HepG2 (cell line): ENCODE measurements around the gene CORT. TPM values are rescaled to one million over a fixed set of nuclear protein-coding genes. Genes with fewer than 3 reads are reported as not detected.

Experiments used
- ATAC-seq: fragments of 200-7000 bp; cut with Tn5 transposase; 3 replicates; pipeline ENCODE4 v1.9.1; 2020; ENCODE audit warnings: mild to moderate bottlenecking, moderate library complexity
- BruUV-seq: library from RNA; stranded (reverse); fragments of 400-500 nt; replicated peaks from 2 replicates; lab custom pipeline; 2021; lab: Mats Ljungman, UMichigan
- CTCF ChIA-PET: fragments of 300-600 bp; formaldehyde crosslinking; extraction: SDS; loops from one replicate; lab custom pipeline; 2021; ENCODE audit warnings: low total read pairs, inconsistent platforms, low intra/inter-chr PET ratio; lab: Yijun Ruan, JAX
- POLR2A ChIA-PET: fragments of 350-600 bp; sonication (Branson Sonifier 250); formaldehyde crosslinking; loops from one replicate; lab custom pipeline; 2020; ENCODE audit warnings: antibody characterized with exemption, inconsistent platforms; lab: Yijun Ruan, JAX
- DNase-seq: peaks from one replicate; pipeline ENCODE4 v3.0.0-alpha.2; 2015; ENCODE audit warnings: low spot score
- FAIRE-seq: peaks from 3 replicates; lab custom pipeline; 2011; peaks lifted over from hg19 to GRCh38; lab: Jason Lieb, UNC
- H2AFZ ChIP-seq: one replicate; pipeline ENCODE4 v1.6.1; 2011; ENCODE audit warnings: low read length, inconsistent platforms
- H3K27ac ChIP-seq: fragments of 300-600 bp; 3 replicates; pipeline ENCODE4 v1.8.0; 2011; ENCODE audit warnings: mixed run types, mild to moderate bottlenecking, mixed read lengths, low read length, inconsistent platforms; ENCODE audit not compliant: insufficient read depth; ENCODE audit errors: extremely low read length
- H3K27me3 ChIP-seq, 2 experiments: fragments of 200-600 bp in 1 of 2; 2 replicates in 1 of 2; 3 replicates in 1 of 2; pipeline versions ENCODE4 v1.6.0 to v1.8.0; 2011; ENCODE audit warnings: low read length in 2 of 2, mild to moderate bottlenecking in 2 of 2, moderate library complexity in 2 of 2, inconsistent platforms in 1 of 2; ENCODE audit not compliant: insufficient read depth in 2 of 2, control insufficient read depth in 1 of 2
- H3K36me3 ChIP-seq, 2 experiments: fragments of 200-600 bp in 1 of 2; replicated peaks in 1 of 2; 2 replicates in 1 of 2; 3 replicates in 1 of 2; pipeline versions ENCODE4 v1.5.1 to v1.8.0; 2011; ENCODE audit warnings: low read length in 2 of 2, inconsistent platforms in 1 of 2; ENCODE audit not compliant: insufficient read depth in 2 of 2, control insufficient read depth in 1 of 2
- H3K4me1 ChIP-seq: 2 replicates; pipeline ENCODE4 v1.5.1; 2012; ENCODE audit warnings: low read length, inconsistent platforms; ENCODE audit not compliant: insufficient read depth
- H3K4me2 ChIP-seq: 2 replicates; pipeline ENCODE4 v1.6.0; 2011; ENCODE audit warnings: low read depth, low read length, inconsistent platforms
- H3K4me3 ChIP-seq, 3 experiments: fragments of 200-600 bp in 1 of 3; sonication (generic), shearing (Covaris generic) in 1 of 3; replicated peaks in 1 of 3; 2 replicates each; pipeline ENCODE4 v1.5.1; 2011 to 2016; ENCODE audit warnings: low read length in 3 of 3, inconsistent platforms in 2 of 3, low read depth in 2 of 3, mild to moderate bottlenecking in 2 of 3, control low read depth in 1 of 3, mixed read lengths in 1 of 3; ENCODE audit not compliant: insufficient read depth in 1 of 3
- H3K79me2 ChIP-seq: one replicate; pipeline ENCODE4 v1.6.1; 2011; ENCODE audit warnings: low read length, inconsistent platforms; ENCODE audit not compliant: insufficient read depth
- H3K9ac ChIP-seq: 2 replicates; pipeline ENCODE4 v1.6.0; 2011; ENCODE audit warnings: mild to moderate bottlenecking, low read depth, low read length, inconsistent platforms; ENCODE audit not compliant: insufficient read depth
- H3K9me3 ChIP-seq: 2 replicates; pipeline ENCODE4 v1.5.1; 2012; ENCODE audit warnings: mild to moderate bottlenecking, low read length
- H4K20me1 ChIP-seq: 2 replicates; pipeline ENCODE4 v1.6.0; 2011; ENCODE audit warnings: inconsistent platforms, mild to moderate bottlenecking, low read length, moderate library complexity; ENCODE audit not compliant: insufficient read depth
- ERF ChIP-seq: IDR thresholded peaks from 2 replicates; pipeline ENCODE4 v1.6.1; 2018; ENCODE audit warnings: missing biosample characterization, missing genetic modification reagents
- HMG20A ChIP-seq: IDR thresholded peaks from 2 replicates; pipeline ENCODE4 v1.6.1; 2016; ENCODE audit warnings: borderline replicate concordance
- MBD4 ChIP-seq: IDR thresholded peaks from 2 replicates; pipeline ENCODE4 v1.6.1; 2012; ENCODE audit warnings: low read length, inconsistent platforms, borderline replicate concordance
- ZNF124 ChIP-seq: sonication (generic); formaldehyde crosslinking; IDR thresholded peaks from 2 replicates; pipeline ENCODE4 v1.4.0; 2020; ENCODE audit warnings: missing genetic modification reagents
- ZNF383 ChIP-seq: sonication (generic); formaldehyde crosslinking; IDR thresholded peaks from 2 replicates; pipeline ENCODE4 v1.4.0; 2020; ENCODE audit warnings: missing genetic modification reagents, mild to moderate bottlenecking, borderline replicate concordance
- WGBS: methylation state at CpG from one replicate; pipeline ENCODE4 v1.1.6; 2017; ENCODE audit warnings: low lambda C conversion rate; 5-methylcytosine and 5-hydroxymethylcytosine counted together
- in situ Hi-C: cut with HindIII; loops from 2 replicates; pipeline ENCODE4 v1.10.0; 2017; ENCODE audit warnings: low pct_unique_long_range_greater_than_20kb; ENCODE audit not compliant: extremely low pct_ligation_motif_present
- intact Hi-C: fragments of 100-400 bp; cut with micrococcal nuclease; formaldehyde crosslinking; loops from one replicate; pipeline ENCODE4 v1.10.0; 2022; ENCODE audit not compliant: unreplicated experiment
- polyA plus RNA-seq, 8 experiments: library from polyadenylated mRNA; depleted of rRNA in 3 of 8; stranded (reverse) in 7 of 8; unstranded in 1 of 8; fragments of >200 nt; fragmentation: Illumina TruSeq in 4 of 8; extraction: Trizol in 4 of 8; gene quantifications; 2 replicates each; pipeline versions ENCODE4 v1.2.1 to v1.2.3, GENCODE V29; 2011 to 2016; ENCODE audit warnings: low read depth in 4 of 8, missing spikeins in 1 of 8, mixed read lengths in 1 of 8; ENCODE audit not compliant: insufficient read depth in 1 of 8
- total RNA-seq, 5 experiments: library from RNA; depleted of rRNA; stranded (reverse); fragments of >200 nt; fragmentation: Illumina TruSeq; extraction: Trizol; gene quantifications; 2 replicates each; pipeline ENCODE4 v1.2.3, GENCODE V29; 2016; ENCODE audit warnings: low read depth in 1 of 5
- TF ChIP-seq, protein P1 (sequence below): sonication (generic); IDR thresholded peaks from 2 replicates; pipeline ENCODE4 v1.6.1; 2016; ENCODE audit warnings: low read depth, borderline replicate concordance
- TF ChIP-seq, protein P2 (sequence below): sonication (generic); formaldehyde crosslinking; IDR thresholded peaks from 2 replicates; pipeline ENCODE4 v1.8.0; 2022; ENCODE audit warnings: mild to moderate bottlenecking, missing genetic modification reagents
- TF ChIP-seq, protein P3 (sequence below): sonication (generic); formaldehyde crosslinking; IDR thresholded peaks from 2 replicates; pipeline ENCODE4 v1.4.0; 2020; ENCODE audit warnings: missing genetic modification reagents, mild to moderate bottlenecking, borderline replicate concordance

Gene CORT
- total and polyA plus RNA-seq, 2 of the 13 experiments (the other 11 are each of a cell fraction or from before 2014, with no cell fraction given), result 0.11 to 0.62 TPM

DNA sequence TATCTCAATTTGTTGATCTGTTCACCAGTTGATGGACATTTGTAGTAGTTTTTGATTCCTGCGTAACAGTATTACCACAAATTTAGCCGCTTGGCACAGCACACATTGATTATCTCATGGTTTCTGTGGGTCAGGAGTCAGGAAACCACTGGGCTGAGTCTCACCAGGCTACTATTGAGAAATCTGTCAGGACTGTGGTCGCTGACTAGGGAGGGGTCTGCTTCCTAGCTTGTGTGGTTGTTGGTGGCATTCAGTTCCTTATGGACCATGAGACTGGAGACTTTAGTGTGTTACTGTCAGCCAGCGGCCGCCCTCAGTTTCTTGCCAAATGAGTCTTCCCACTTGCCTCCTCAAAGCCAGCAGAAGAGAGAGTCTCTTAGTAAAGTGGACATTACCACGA lies 34.7 kb downstream of the CORT start:
- peaks cover 11% of the 10 kb centered on the region for H3K4me1 ChIP-seq
- H3K27ac ChIP-seq, result no peak overlapping the region
- peaks cover 12% of the 10 kb centered on the region; the same call in 1 of the 2 replicates for H4K20me1 ChIP-seq
- FAIRE-seq (no peak), ATAC-seq (no peak), DNase-seq (no peak)
- peaks cover 37% of the 10 kb centered on the region for H3K79me2 ChIP-seq
- POLR2A ChIA-PET, result no interaction called here
- CTCF ChIA-PET, result no interaction called here
- H3K9me3 ChIP-seq, result no peaks in the 10 kb centered on the region; the same call in 1 of the 2 replicates
- BruUV-seq, result no TSS peak
- no peaks in the 10 kb centered on the region for H3K36me3 ChIP-seq
- H3K4me3 ChIP-seq, result no peak overlapping the region
- TF ChIP-seq ZNF383 (CRISPR knock-in tag), result no peak
- TF ChIP-seq MBD4, result no peak
- TF ChIP-seq, protein P1, sequence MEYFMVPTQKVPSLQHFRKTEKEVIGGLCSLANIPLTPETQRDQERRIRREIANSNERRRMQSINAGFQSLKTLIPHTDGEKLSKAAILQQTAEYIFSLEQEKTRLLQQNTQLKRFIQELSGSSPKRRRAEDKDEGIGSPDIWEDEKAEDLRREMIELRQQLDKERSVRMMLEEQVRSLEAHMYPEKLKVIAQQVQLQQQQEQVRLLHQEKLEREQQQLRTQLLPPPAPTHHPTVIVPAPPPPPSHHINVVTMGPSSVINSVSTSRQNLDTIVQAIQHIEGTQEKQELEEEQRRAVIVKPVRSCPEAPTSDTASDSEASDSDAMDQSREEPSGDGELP, result no peak
- no peak overlapping the region for H3K9ac ChIP-seq
- 97% methylated on average over 6 of the region's 6 CpGs for WGBS
- no peaks in the 10 kb centered on the region for H3K27me3 ChIP-seq
- intact Hi-C loops (no loop called here), in situ Hi-C loops (no loop called here)
- no peak overlapping the region for H2AFZ ChIP-seq
- H3K4me2 ChIP-seq, result no peak overlapping the region

DNA sequence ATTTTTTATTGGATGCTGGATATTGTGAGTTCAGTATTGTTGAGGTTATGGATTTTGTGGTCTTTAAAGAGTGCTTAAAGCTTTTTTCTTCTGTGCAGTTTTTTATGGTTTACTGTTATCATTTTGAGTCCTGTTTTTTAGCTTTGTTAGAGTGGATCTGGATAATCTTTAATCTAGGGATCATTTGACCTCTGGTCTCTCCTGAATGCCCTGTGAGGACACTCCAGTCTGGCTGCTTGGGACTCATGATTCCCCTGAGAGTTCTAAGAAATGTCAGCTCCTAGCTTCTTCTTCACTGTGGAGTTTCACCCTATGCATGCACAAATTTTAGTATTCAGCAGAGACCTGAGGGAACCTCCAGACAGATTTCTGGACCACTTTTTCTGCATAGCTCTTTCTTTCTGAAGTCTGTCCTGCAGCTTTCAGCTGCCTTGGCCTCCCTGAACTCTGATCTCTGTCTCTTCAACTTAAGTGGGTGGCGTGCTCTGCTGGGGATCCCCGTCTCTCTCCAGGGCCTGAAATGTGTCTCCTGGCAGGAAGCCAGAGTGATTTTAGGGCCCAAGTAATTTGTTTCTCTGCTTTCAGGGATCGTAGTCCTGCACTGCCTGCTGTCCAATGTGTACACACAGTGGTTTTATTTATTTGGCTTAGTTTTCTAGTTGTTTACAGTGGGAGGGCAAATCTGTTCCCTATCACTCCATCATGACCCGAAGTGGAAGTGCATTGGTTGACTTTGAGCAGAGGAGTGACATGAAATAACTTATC lies 39.6 kb downstream of the CORT start:
- no peaks in the 10 kb centered on the region; the same call in 1 of the 2 replicates for H3K9me3 ChIP-seq
- peaks cover 33% of the 10 kb centered on the region for H4K20me1 ChIP-seq
- H3K36me3 ChIP-seq, result no peaks in the 10 kb centered on the region
- no peaks in the 10 kb centered on the region for H3K27me3 ChIP-seq
- ChIA-PET CTCF (no interaction called here), POLR2A (interaction anchor here (0.9 kb wide), 1 partner anchor 17 kb away, joined by 3 read pairs; the partner anchor contains the start of gene DFFA)
- intact Hi-C loops (no loop called here), in situ Hi-C loops (no loop called here)
- H3K9ac ChIP-seq, result no peak overlapping the region
- peaks cover 26% of the 10 kb centered on the region for H3K4me1 ChIP-seq
- WGBS, result 17% methylated on average over 3 of the region's 4 CpGs
- no peak overlapping the region for H3K27ac ChIP-seq
- no peak overlapping the region for H3K4me3 ChIP-seq
- peak; percentile 64 for ATAC-seq
- no peak for FAIRE-seq
- peaks cover 44% of the 10 kb centered on the region for H3K79me2 ChIP-seq
- H2AFZ ChIP-seq, result no peak overlapping the region
- H3K4me2 ChIP-seq, result peak overlapping the region; percentile 49
- no TSS peak for BruUV-seq
- DNase-seq, result no peak
- TF ChIP-seq ERF (CRISPR knock-in tag) (0 out of 2 replicates have a peak, but pooled peaks have one; percentile 20), HMG20A (peak; percentile 27; the same call in 1 of the 2 replicates), ZNF124 (no peak)
- TF ChIP-seq, protein P2, sequence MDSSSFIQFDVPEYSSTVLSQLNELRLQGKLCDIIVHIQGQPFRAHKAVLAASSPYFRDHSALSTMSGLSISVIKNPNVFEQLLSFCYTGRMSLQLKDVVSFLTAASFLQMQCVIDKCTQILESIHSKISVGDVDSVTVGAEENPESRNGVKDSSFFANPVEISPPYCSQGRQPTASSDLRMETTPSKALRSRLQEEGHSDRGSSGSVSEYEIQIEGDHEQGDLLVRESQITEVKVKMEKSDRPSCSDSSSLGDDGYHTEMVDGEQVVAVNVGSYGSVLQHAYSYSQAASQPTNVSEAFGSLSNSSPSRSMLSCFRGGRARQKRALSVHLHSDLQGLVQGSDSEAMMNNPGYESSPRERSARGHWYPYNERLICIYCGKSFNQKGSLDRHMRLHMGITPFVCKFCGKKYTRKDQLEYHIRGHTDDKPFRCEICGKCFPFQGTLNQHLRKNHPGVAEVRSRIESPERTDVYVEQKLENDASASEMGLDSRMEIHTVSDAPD, result no peak
- TF ChIP-seq, protein P3, sequence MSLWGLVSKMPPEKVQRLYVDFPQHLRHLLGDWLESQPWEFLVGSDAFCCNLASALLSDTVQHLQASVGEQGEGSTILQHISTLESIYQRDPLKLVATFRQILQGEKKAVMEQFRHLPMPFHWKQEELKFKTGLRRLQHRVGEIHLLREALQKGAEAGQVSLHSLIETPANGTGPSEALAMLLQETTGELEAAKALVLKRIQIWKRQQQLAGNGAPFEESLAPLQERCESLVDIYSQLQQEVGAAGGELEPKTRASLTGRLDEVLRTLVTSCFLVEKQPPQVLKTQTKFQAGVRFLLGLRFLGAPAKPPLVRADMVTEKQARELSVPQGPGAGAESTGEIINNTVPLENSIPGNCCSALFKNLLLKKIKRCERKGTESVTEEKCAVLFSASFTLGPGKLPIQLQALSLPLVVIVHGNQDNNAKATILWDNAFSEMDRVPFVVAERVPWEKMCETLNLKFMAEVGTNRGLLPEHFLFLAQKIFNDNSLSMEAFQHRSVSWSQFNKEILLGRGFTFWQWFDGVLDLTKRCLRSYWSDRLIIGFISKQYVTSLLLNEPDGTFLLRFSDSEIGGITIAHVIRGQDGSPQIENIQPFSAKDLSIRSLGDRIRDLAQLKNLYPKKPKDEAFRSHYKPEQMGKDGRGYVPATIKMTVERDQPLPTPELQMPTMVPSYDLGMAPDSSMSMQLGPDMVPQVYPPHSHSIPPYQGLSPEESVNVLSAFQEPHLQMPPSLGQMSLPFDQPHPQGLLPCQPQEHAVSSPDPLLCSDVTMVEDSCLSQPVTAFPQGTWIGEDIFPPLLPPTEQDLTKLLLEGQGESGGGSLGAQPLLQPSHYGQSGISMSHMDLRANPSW (CRISPR knock-in tag), result 0 out of 2 replicates have a peak, but pooled peaks have one; percentile 47
